T-helper 9 cell (primary cell): Measurements from ENCODE around the gene LGI4.
"Not testable (repeated sequence)": the region's sequence is repeated elsewhere in the genome, so short reads cannot be mapped to it uniquely, and the experiment has no call there.

ENCODE experiments used
- DNase-seq: peaks from one replicate; pipeline ENCODE4 v3.0.0-alpha.2; 2020

Gene LGI4

DNA sequence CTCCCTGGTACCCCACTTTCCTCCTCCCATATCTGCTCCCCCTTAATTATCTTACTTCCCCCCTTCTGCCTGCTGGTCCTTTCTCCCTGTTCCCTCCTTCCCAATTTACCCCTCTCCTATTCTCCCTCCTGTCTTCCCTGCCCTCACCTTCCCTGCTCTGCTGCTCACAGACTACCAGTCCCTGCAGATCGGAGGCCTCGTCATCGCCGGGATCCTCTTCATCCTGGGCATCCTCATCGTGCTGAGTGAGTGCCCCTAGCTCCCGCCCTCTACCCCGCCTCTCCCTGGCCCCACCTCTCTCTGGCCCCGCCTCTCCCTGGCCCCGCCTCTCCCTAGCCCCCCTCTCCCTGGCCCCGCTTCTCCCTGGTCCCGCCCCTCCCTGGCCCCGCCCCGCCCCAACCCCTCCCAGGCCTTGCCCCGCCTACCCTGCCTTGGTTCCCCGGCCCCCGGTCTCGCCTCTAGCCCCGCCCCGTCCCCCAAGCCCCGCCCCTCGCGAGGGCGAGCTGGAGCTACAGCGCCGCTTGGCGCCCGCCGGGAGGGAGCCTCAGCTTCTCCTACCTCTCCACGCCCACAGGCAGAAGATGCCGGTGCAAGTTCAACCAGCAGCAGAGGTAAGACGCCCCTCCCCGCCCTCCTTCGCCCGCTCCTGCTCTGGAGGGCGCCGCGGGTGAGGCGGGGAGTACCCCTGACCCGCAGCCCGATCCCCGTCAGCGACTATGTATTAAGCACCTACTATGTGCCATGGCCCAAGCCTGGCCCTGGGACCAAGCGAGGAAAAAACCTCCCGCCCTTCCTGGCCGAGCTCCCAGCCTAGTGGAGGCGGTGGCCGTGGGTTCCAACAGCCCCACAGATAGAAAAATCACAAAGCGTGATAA is 6.3 kb upstream of the LGI4 start:
- peak; percentile 98 for DNase-seq

DNA sequence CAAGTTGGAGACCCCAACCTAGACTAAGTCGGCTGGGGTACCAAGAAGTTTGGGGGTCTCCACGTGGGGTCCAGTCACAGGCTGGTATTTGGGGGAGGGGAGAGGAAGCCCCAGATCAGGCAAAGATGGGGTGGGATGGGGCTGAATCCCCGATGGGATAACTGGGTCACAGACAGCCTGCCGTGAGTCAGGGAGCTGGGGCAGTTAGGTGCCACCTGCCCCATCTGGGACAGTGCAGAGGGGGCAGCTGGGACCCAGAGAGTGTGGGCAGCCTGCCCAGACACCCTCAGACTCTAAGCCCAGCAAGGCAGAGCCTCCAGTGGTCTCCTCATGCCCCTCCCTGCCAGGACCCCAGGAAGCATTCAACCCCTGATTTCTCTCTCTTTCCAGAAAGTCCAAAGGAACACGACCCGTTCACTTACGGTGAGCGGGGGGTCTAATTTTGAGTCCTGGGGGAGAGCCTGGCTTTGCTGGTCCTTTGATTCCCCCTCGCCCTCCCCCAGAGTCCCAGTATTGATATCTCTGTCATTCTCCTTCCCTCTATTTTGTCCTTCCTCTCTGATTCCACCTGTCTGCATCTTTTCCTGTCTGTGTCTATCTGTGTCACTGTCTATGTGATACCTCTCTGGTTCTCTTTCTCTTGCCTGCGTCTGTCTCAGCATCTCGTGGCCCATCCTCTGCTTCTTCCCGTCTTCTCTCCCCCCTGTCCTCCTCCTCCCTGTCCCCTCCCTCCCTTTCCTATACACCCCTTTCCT is 5.5 kb upstream of the LGI4 start:
- DNase-seq: no peak

DNA sequence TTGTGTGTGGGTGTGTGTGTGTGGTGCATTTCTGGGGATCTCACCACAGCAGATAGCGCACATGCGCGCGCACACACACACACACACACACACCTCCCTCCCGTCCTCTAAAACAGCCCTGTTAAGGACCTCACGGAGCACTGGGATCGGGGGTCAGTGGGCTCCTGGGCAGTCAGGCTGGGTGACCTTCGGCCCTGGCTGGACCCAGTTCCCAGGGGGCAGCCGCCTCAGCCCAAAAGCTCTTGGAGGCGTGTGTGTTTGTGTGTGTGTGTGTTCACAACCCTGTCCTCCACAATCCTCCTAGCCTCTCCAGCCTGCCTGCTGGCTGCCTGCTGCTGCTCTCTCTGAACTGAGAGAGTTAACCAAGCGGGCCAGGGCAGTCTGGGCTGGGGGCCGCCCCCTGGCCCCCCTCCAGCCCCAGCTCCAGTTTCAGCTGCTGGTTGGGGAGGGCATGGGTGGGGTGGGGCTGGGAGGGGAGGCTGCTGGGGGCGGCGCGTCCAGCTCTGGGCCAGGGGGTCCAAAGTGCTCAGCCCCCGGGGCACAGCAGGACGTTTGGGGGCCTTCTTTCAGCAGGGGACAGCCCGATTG is 3.5 kb upstream of the LGI4 start, which contains the start of gene FXYD1:
Gene FXYD1, plus strand, starts transcription at position 520 of the 588 bp plus-strand sequence. CDS start 1,256 bp downstream, outside the sequence.
- no peak for DNase-seq

DNA sequence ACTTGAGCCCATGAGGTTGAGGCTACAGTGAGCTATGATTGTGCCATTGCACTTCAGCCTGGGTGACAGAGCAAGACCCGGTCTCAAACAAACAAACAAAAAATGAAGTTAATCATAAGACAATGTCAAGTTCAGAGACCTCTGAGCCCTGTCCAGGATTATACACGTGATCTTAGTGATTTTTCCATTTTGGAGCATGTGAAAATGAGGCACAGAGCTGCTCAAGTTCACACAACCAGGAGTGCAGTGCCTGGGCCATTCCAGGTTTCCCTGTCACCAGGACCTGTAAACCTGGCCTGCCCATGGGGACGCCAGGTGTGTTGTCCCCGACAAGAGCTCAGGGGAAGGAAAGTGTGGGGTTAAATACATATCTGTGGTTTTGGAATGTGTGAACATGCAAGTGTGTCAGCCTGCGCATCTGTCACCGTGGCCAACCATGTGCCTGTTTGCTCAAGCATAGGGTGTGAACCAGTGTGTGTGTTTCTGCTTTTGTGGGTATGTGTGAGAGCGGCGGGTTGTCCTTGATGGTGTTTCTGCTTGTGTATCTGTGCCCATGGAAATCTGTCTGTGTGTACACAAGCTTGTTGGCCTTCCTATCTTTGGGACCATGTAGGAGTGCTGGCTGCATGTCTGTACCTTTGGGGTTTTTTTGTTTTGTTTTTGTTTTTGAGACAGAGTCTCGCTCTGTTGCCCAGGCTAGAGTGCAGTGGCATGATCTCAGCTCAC is 2.3 kb upstream of the LGI4 start:
- DNase-seq: no peak

DNA sequence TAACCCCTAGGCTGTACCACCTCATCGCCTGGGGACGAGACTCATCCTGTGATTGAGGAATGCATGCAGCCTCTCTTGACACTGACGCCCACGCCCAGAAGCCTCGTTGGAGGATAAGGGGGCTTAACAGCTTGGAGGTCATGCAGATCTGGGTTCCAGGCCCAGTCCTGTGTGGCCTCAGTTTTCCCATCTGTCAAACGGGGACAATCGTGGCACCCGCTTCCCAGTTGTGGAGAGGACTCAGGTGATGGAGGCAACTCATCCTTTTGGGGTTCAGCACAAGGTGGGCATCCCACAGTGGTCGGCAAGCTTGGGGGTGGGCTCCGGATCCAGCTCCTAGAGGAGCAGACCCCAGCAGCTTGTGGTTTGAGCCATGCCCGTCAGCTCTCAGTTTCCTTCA is 1.4 kb upstream of the LGI4 start:
- DNase-seq: no peak

DNA sequence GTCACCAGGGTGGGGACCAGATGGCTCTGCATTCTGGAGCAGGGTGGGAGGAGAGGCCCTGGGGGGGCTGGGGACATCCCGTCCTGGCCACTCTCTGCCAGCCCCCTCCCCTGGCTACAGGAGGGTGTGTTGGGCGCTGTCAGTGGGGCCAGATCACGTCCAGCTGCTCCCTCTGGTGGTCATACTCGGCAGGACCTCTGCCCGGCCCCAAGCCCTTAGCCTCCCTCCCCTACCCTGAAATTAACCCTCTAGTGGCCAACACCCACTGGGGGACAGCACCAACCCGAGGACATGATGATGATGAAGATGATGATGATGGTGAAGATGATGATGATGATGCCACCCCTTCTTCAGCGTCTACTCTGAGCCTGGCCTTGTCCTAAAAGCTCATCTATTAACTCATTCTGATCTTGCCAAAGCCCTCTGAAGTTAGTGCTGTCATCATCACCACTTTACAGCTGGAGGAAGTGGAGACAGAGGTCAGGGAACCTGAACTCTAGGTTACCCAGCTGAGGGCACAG is 590 bp upstream of the LGI4 start:
- DNase-seq: peak; percentile 54

DNA sequence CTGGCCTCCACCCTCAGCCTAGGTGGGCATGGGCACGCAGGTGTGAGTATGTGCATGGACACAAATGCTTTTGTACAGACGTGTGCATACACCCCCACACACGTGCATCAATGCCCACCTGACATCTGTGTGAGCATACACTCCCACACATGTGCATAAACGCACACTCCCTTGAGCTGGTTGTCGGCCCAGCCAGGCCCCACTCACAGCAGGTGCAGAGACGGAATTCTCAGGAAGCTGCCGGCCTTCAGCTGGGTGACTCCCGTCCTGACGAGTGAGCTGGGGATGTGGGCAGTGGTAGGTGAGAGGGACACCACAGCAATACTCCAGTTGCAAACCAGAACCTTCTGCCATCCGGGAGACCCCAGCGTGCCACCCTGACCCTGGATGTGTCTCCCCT is 1.0 kb downstream of the LGI4 start:
- DNase-seq: no peak

DNA sequence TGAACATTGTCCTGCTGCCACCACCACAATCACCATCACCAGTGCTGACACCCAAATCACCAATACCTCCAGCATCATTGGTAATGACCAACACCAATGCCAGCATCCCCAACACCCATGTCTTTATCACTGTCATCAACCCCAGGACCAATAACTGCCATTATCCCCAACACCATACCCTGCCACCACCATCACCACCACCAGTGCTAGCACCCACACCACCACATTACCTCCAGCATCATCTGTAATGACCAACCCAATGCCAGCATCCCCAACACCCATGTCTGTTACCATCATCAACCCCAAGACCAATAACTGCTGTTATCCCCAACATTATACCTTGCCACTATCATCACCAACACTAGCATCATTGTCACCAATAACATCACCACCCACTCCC is 2.6 kb downstream of the LGI4 start:
- DNase-seq: no peak

DNA sequence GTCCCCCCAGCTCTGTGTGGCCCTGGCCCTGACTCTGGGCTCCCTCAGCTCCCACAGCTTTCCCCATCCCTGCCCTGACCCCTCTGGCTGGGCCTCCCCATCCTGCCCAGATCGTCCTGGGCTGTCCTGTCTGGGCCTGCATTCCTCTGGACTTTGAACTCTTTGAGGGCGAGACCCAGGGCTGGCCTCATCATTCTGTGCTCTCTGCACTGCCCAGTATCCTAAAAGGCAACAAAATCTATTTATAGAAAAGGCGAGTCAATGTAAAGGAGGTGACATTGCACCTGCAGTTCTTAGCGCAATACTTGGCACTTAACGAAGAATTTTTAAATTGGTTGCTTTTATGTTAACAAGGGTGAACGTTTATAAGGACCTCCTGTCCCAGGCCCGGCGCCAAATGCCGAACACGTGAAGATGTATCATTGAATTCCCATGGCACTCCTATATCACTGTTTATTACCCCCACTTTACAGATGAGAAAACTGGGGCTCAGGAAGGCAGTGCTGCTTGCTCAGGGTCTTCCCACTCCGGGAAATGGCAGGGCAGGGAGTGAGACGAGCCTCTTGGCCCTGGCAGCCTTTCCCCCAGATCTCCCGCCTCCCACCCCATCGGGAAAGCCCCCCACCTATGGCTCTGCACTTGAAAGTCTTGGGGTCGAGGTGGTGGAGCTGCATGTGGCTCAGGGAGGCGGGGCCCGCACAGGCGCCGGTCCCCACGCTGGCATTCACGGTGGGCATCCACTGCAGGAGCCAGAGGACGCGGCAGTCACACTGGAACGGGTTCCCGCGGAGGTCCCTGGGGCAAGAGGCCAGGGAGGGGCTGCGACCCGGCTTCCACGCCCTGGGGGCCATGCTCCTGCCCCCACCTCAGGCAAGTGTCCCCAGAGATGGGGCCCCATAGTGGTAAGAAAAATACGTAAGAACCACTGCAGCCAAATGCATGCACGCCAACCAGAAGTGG is 3.8 kb downstream of the LGI4 start:
- DNase-seq: no peak

DNA sequence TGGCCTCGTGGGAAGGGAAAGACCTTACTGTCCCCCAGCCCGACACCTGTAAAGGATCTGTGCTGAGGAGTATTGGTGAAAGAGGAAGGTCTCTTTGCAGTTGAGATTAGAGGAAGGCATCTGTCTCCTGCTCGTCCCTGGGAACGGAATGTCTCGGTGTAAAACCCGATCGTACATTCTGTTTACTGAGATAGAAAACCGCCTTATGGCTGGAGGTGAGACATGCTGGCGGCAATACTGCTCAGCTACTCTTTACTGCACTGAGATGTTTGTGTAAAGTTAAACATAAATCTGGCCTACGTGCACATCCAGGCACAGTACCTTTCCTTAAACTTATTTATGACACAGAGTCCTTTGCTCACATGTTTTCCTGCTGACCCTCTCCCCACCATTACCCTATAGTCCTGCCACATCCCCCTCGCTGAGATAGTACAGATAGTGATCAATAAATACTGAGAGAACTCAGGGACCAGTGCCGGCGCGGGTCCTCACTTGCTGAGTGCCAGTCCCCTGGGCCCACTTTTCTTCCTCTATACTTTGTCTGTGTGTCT is 5.1 kb downstream of the LGI4 start:
- DNase-seq: not testable (repeated sequence)

DNA sequence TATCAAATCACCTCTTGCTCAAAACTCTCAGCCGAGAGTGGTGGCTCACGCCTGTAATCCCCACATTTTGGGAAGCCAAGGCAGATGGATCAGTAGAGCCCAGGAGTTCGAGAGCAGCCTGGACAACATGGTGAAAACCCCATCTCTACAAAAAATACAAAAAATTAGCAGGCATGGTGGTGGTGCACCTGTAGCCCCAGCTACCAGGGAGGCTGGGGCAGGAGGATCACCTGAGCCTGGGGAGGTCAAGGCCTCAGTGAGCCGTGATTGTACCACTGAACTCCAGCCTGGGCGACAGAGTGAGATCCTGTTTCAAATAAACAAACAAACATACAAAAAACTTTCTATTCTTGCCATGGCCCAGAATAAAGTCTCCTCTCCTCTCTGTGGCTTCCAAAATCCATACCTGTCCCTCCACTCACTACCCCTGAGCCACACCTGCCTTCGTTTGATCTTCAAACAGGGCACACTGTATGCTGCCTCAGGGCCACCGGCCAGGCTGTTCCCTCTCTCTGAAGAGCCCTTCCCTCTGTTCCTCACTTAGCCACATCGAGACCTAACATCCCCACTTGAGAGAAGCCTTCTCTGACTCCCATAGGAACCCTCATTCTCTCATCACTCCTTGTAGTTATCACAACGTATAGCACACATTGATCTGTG is 6.3 kb downstream of the LGI4 start:
- no peak for DNase-seq

DNA sequence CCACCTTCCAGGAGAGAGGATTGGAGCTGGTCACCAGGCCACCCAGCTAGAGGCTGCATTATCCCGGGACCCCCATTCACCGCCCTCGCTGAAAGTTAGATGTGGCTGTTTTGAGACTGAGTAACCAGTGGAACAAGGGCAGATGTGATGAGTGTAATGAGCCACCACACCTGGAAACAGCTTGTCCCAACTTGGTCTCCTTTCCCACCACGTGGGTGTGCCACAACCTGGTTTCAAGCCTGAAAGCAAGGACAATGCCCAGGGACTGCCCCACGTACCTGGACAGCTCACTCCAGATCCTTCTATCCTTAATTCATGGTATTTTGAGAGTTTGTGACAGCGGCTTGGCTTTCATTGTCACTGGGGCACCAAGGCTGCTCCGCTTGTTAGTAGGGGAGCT is 7.0 kb downstream of the LGI4 start:
- no peak for DNase-seq

DNA sequence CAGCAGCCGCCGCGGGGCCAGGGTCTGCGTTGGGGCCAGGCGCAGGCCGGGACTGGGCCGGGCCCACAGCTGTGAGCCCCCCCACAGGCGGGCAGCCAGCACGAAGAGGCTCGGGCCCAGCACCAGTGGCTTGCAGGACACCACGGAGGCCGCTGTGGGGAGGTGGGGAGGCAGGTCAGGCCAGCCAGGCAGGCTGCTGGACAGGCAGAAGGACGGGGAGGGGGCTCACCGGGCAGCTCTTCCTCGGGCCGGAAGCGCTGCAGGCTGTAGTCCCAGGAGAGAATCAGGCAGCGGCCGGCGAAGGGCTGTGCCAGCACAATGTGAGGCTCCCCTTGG is 8.3 kb downstream of the LGI4 start:
- DNase-seq: no peak

DNA sequence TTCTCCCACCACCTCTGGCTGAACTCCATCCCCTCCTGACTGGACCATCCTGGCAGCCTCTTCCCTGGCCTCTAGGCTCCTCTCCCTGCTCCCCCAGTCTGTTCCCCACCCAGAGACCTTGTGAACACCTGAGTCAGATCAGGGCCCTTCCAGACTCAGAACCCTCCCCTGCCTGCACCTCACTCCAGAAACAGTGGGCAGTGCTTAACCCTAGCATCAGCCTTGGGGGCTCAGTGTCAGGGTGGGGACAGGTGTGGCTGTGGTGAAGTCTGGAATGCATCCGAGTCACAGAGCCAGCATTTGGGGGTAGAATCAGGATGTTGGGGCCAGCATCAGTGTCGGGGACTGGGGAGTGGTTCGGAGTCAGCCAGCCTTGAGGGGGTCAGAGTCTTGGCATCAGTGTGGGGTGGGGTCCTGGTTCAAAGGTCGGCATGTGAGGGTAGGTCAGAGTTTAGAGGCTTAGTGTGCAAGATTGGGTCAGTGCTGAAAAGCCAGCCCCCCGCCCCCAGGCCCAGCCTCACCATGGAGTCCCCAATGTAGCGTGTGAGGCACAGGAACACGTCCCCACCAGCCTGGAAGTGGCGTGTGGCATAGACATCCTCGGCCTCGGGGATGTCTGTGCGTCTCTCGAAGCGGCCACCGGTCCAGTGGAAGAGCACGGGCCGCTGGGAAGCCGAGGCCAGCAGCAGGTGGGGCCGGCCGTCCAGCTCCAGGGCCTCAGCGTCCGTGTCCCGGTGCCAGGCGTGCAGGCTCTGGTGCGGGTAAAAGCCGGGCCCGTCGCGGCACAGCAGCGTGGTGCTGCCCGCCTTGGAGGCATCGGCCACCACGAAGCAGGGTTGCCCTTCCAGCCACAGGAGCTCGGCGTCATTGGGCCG is 8.9 kb downstream of the LGI4 start:
- no peak for DNase-seq

DNA sequence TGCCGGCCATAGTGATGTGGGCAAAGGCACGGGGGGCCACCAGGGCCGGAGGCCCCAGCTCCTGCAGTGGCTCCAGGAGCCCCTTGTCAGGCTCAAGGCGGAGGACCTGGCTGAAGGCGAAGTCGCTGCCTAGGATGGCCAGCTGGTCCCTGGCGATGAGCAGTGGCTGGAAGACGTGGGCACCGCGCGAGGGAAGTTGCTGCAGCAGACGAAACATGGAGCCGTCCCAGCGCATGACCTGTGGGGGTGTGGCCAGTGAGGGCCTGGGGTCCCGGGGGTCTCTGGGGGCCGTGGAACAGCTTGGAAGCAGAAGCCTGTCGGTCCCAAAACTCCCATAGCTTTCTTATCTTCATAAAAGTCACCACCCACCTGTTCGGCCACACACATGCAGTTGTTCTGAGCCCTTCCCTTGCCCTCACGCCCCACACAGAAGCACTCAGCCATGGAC is 9.6 kb downstream of the LGI4 start:
- no peak for DNase-seq

DNA sequence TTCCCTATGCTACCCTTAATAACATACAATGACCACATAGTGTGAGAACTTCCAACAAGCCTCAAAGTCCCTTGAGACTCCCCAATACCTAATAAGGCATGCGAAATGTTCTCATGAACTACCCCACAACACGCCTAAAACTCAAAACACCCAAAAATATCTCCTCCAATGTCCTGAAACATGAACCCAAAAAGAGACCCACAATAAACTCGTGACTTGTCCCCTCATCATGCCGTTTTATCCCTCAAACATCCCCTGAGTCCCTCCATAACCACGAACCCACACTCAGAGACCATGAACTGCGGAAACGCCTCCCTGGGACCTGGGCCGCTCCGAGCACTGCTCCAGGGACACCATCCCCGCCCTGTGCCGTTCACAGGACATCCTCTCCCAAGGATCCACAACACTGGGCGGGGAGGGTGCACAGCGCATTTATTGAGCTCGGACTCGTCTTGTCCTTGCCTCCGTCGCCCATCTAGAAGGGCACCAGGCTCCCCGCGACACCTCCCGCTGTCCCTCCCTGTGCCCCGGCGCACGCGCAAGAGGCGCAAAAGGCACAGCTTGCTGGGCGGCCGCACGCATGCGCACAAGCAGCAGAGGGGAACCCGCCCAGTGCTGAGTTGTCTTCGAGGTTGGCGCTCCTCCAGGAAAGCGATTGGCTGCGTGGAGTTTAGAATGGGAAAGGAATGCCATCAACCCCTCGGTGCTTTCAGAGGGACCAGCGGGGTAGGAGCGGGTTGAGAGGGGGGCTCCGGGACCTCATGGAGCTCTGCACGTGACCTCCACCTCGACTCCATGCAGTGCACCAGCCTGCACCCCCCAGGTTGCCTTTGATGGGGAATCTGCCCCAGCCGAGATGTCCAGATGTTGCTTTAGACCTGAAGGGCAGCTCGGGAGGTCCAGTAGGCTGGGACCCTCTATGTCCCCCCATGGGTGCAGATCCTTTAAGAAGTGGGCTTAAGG is 10.5 kb downstream of the LGI4 start:
- peak; percentile 73 for DNase-seq

DNA sequence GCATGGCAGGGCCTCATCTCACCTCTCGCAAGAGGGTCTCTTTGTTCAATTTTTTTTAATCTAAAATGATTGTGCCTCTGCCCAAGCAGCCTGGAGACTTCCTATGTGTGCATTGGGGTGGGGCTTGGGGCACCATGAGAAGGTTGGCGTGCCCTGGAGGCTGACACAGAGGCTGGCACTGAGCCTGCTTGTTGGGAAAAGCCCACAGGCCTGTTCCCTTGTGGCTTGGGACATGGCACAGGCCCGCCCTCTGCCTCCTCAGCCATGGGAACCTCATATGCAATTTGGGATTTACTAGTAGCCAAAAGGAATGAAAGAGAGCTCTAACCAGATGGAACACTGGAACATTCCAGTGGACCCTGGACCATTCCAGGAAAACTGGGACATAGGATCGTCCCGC is 11.3 kb downstream of the LGI4 start:
- DNase-seq: no peak
